ENCODE measurements around the gene ANAPC16. TPM values are rescaled to one million over a fixed set of nuclear protein-coding genes. Genes with fewer than 3 reads are reported as not detected.

The ANAPC16 gene
- polyA plus RNA-seq, 2 of the 4 experiments (the other 2 are of a cell fraction), result 75.1 to 165 TPM

GRCh38 chr10:72264536-72264935 lies 48.7 kb downstream of the ANAPC16 start (continued):
- TF ChIP-seq FOSL2 (IDR thresholded peaks at IDR 0.05), result no peak
- no peak for TF ChIP-seq FOSL2 (CRISPR knock-in tag; IDR thresholded peaks at IDR 0.05)
- TF ChIP-seq FOSB (CRISPR knock-in tag; IDR thresholded peaks at IDR 0.05), result no peak
- TF ChIP-seq ZC3H11A (IDR thresholded peaks at IDR 0.05), result no peak
- no peak for TF ChIP-seq FOXS1 (CRISPR knock-in tag; IDR thresholded peaks at IDR 0.05)
- TF ChIP-seq KDM5A (IDR thresholded peaks at IDR 0.05), result no peak

GRCh38 chr10:72265508-72265907 lies 49.7 kb downstream of the ANAPC16 start:
- no peak for DNase-seq (ENCODE audit: low read depth in 1 of 2, low spot score in 1 of 2)
- ChIA-PET POLR2A (interaction anchor here (3.0 kb wide), 1 partner anchor 7 kb away, joined by 36 read pairs; the partner anchor contains the start of gene DDIT4), CTCF (interaction anchor here (1.1 to 1.7 kb wide), 2 partner anchors 9 to 951 kb away, joined by 3 to 8 read pairs; no protein-coding TSS in a partner anchor)
- TF ChIP-seq, protein P1, sequence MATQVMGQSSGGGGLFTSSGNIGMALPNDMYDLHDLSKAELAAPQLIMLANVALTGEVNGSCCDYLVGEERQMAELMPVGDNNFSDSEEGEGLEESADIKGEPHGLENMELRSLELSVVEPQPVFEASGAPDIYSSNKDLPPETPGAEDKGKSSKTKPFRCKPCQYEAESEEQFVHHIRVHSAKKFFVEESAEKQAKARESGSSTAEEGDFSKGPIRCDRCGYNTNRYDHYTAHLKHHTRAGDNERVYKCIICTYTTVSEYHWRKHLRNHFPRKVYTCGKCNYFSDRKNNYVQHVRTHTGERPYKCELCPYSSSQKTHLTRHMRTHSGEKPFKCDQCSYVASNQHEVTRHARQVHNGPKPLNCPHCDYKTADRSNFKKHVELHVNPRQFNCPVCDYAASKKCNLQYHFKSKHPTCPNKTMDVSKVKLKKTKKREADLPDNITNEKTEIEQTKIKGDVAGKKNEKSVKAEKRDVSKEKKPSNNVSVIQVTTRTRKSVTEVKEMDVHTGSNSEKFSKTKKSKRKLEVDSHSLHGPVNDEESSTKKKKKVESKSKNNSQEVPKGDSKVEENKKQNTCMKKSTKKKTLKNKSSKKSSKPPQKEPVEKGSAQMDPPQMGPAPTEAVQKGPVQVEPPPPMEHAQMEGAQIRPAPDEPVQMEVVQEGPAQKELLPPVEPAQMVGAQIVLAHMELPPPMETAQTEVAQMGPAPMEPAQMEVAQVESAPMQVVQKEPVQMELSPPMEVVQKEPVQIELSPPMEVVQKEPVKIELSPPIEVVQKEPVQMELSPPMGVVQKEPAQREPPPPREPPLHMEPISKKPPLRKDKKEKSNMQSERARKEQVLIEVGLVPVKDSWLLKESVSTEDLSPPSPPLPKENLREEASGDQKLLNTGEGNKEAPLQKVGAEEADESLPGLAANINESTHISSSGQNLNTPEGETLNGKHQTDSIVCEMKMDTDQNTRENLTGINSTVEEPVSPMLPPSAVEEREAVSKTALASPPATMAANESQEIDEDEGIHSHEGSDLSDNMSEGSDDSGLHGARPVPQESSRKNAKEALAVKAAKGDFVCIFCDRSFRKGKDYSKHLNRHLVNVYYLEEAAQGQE (IDR thresholded peaks at IDR 0.05), result no peak
- TF ChIP-seq EHF (CRISPR knock-in tag; IDR thresholded peaks at IDR 0.05) (no peak), CHD2 (IDR thresholded peaks at IDR 0.05; ENCODE audit: low read length, partially characterized antibody) (no peak), NPAS2 (CRISPR knock-in tag; IDR thresholded peaks at IDR 0.05; ENCODE audit: borderline replicate concordance) (no peak), MYC (IDR thresholded peaks at IDR 0.05; ENCODE audit: borderline replicate concordance, low read length) (no peak), TFCP2L1 (CRISPR knock-in tag; IDR thresholded peaks at IDR 0.05) (no peak), FOSB (CRISPR knock-in tag; IDR thresholded peaks at IDR 0.05) (no peak), CBX8 (IDR thresholded peaks at IDR 0.05) (no peak)
- Histone ChIP-seq H3K27ac (peak overlapping the region; percentile 99 to 100), H3K4me3 (no peak overlapping the region), H3K4me1 (peaks cover 58% of the 10 kb centered on the region), H3K4me2 (no peak overlapping the region), H3K9me3 (no peaks in the 10 kb centered on the region)
- 86% methylated on average over 6 of the region's 6 CpGs for WGBS (ENCODE audit: missing lambda C conversion rate)
- no peak for ATAC-seq
- no peak for FAIRE-seq

- Histone ChIP-seq H3K4me2 (no peak overlapping the region), H3K27ac (peak overlapping the region; percentile 99 to 100), H3K4me3 (no peak overlapping the region), H3K4me1 (peaks cover 62% of the 10 kb centered on the region), H3K9me3 (no peaks in the 10 kb centered on the region)
- DNase-seq (ENCODE audit: low read depth in 1 of 2, low spot score in 1 of 2), result no peak
- POLR2A ChIA-PET, result interaction anchor here (3.0 kb wide), 1 partner anchor 7 kb away, joined by 36 read pairs; the partner anchor contains the start of gene DDIT4
- CTCF ChIA-PET, result interaction anchor here (1.1 to 1.7 kb wide), 3 partner anchors 9 to 951 kb away, joined by 3 to 8 read pairs (median 5); no protein-coding TSS in a partner anchor
- FAIRE-seq, result no peak
- ATAC-seq, result no peak
- 89% methylated on average over 11 of the region's 11 CpGs for WGBS (ENCODE audit: missing lambda C conversion rate)
- TF ChIP-seq NFE2L2 (conservative IDR thresholded peaks at IDR 0.05; ENCODE audit: low read length) (no peak), KDM1A (IDR thresholded peaks at IDR 0.05; ENCODE audit: low read depth) (peak; percentile 92), PBX3 (IDR thresholded peaks at IDR 0.05) (no peak), NR3C1 (IDR thresholded peaks at IDR 0.05) (no peak), RAD21 (conservative IDR thresholded peaks at IDR 0.05 in 1 of 2, IDR thresholded peaks at IDR 0.05 in 1 of 2) (no peak), EHF (CRISPR knock-in tag; IDR thresholded peaks at IDR 0.05) (no peak), RARB (CRISPR knock-in tag; IDR thresholded peaks at IDR 0.05) (no peak), HOXB5 (CRISPR knock-in tag; IDR thresholded peaks at IDR 0.05) (no peak), PHF8 (IDR thresholded peaks at IDR 0.05; ENCODE audit: borderline replicate concordance, low read depth) (no peak), CHD4 (IDR thresholded peaks at IDR 0.05; ENCODE audit: borderline replicate concordance) (peak; percentile 71; the same call in 1 of the 2 replicates), POLR2AphosphoS2 (conservative IDR thresholded peaks at IDR 0.05; ENCODE audit: low read length) (no peak)
- TF ChIP-seq, protein P1 (IDR thresholded peaks at IDR 0.05), result no peak
- TF ChIP-seq, protein P2, sequence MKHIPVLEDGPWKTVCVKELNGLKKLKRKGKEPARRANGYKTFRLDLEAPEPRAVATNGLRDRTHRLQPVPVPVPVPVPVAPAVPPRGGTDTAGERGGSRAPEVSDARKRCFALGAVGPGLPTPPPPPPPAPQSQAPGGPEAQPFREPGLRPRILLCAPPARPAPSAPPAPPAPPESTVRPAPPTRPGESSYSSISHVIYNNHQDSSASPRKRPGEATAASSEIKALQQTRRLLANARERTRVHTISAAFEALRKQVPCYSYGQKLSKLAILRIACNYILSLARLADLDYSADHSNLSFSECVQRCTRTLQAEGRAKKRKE (CRISPR knock-in tag; IDR thresholded peaks at IDR 0.05; ENCODE audit: low read depth), result no peak
Observed at GRCh38 chr10:72265990-72266865, 50.4 kb downstream of the ANAPC16 start.

Data from A549 (cell line).